Endothelial cell of umbilical vein (primary cell): ENCODE results near the gene PHACTR2. TPM values are rescaled to one million over a fixed set of nuclear protein-coding genes. Genes with fewer than 3 reads are reported as not detected.

ENCODE experiments used
- BruUV-seq: library from RNA; stranded (reverse); fragments of 400-500 nt; replicated peaks from 2 replicates; lab custom pipeline; 2021; lab: Mats Ljungman, UMichigan
- CTCF ChIA-PET: fragments of 300-600, 350-600 bp; sonication (Branson Sonifier 250); formaldehyde crosslinking; loops from one replicate; lab custom pipeline; 2021; ENCODE audit warnings: antibody characterized with exemption, inconsistent platforms; lab: Charles Lee
- POLR2A ChIA-PET: fragments of 300-600, 350-600 bp; sonication (Branson Sonifier 250); formaldehyde crosslinking; loops from one replicate; lab custom pipeline; 2021; ENCODE audit warnings: antibody characterized with exemption, inconsistent platforms; lab: Charles Lee
- DNase-seq: peaks from one replicate; pipeline ENCODE4 v3.0.0-alpha.2; 2011; ENCODE audit warnings: low read depth, low spot score
- FAIRE-seq: peaks from 2 replicates; lab custom pipeline; 2011; peaks lifted over from hg19 to GRCh38; lab: Jason Lieb, UNC
- H2AFZ ChIP-seq: 2 replicates; pipeline ENCODE4 v1.6.0; 2012; ENCODE audit warnings: low read depth, low read length, control low read depth, inconsistent platforms
- H3K27ac ChIP-seq: 2 replicates; pipeline ENCODE4 v1.5.1; 2011; ENCODE audit warnings: low read depth, mild to moderate bottlenecking, control low read depth, low read length, moderate library complexity; ENCODE audit not compliant: insufficient read depth
- H3K27me3 ChIP-seq, 2 experiments: 2 replicates each; pipeline versions ENCODE4 v1.6.0 to v1.6.1; 2011; ENCODE audit warnings: low read length in 2 of 2, mixed read lengths in 1 of 2; ENCODE audit not compliant: control insufficient read depth in 2 of 2, insufficient read depth in 2 of 2
- H3K36me3 ChIP-seq, 2 experiments: 2 replicates in 1 of 2; 3 replicates in 1 of 2; pipeline ENCODE4 v1.5.1; 2011; ENCODE audit warnings: low read length in 2 of 2, mild to moderate bottlenecking in 1 of 2, moderate library complexity in 1 of 2; ENCODE audit not compliant: control insufficient read depth in 2 of 2, insufficient read depth in 2 of 2; ENCODE audit errors: extremely low read depth in 1 of 2
- H3K4me1 ChIP-seq: 3 replicates; pipeline ENCODE4 v1.5.1; 2011; ENCODE audit warnings: mild to moderate bottlenecking, low read length; ENCODE audit not compliant: control insufficient read depth, insufficient read depth; ENCODE audit errors: extremely low read depth
- H3K4me2 ChIP-seq: 2 replicates; pipeline ENCODE4 v1.6.1; 2011; ENCODE audit warnings: low read length, control low read depth, mixed read lengths; ENCODE audit not compliant: insufficient read depth
- H3K4me3 ChIP-seq, 3 experiments: fragments of 200-600 bp in 1 of 3; sonication (generic), shearing (Covaris generic) in 1 of 3; replicated peaks in 1 of 3; 2 replicates each; pipeline ENCODE4 v1.5.1; 2011 to 2016; ENCODE audit warnings: control low read depth in 3 of 3, low read length in 3 of 3, mild to moderate bottlenecking in 2 of 3, inconsistent platforms in 1 of 3, low read depth in 1 of 3, moderate library complexity in 1 of 3; ENCODE audit not compliant: insufficient read depth in 1 of 3
- H3K79me2 ChIP-seq: 2 replicates; pipeline ENCODE4 v1.6.0; 2012; ENCODE audit warnings: low read length, inconsistent platforms; ENCODE audit not compliant: control insufficient read depth, insufficient read depth
- H3K9ac ChIP-seq: replicated peaks from 2 replicates; pipeline ENCODE3; 2011; ENCODE audit warnings: low read length, control low read depth; ENCODE audit not compliant: insufficient read depth; ENCODE audit errors: extremely low read depth
- H3K9me1 ChIP-seq: replicated peaks from 3 replicates; pipeline ENCODE4 v1.6.0; 2011; ENCODE audit warnings: mild to moderate bottlenecking, low read length; ENCODE audit not compliant: control insufficient read depth, insufficient read depth; ENCODE audit errors: extremely low read depth
- H3K9me3 ChIP-seq: replicated peaks from 2 replicates; pipeline ENCODE4 v1.5.1; 2012; ENCODE audit warnings: low read length, inconsistent platforms; ENCODE audit not compliant: control insufficient read depth, insufficient read depth
- H4K20me1 ChIP-seq: replicated peaks from 2 replicates; pipeline ENCODE3; 2011; ENCODE audit warnings: mild to moderate bottlenecking, low read length; ENCODE audit not compliant: control insufficient read depth, insufficient read depth; ENCODE audit errors: extremely low read depth
- EZH2 ChIP-seq: IDR thresholded peaks from 2 replicates; pipeline ENCODE4 v1.6.1; 2012; ENCODE audit warnings: borderline replicate concordance, low read depth, mild to moderate bottlenecking, moderate library complexity, low read length, inconsistent platforms; ENCODE audit not compliant: severe bottlenecking
- FOS ChIP-seq: IDR thresholded peaks from 2 replicates; pipeline ENCODE4 v1.6.1; 2011; ENCODE audit warnings: mild to moderate bottlenecking, low read length, moderate library complexity, borderline replicate concordance; ENCODE audit not compliant: insufficient read depth
- GATA2 ChIP-seq: IDR thresholded peaks from 2 replicates; pipeline ENCODE4 v1.7.0; 2011; ENCODE audit warnings: low read depth, mild to moderate bottlenecking, moderate library complexity, mixed read lengths, low read length; ENCODE audit not compliant: insufficient read length, insufficient read depth
- JUN ChIP-seq: IDR thresholded peaks from 2 replicates; pipeline ENCODE4 v1.6.1; 2011; ENCODE audit warnings: borderline replicate concordance, low read depth; ENCODE audit not compliant: insufficient read length, insufficient read depth
- MYC ChIP-seq: IDR thresholded peaks from one replicate; pipeline ENCODE4 v1.6.1; 2011; ENCODE audit warnings: mild to moderate bottlenecking, low read depth, low read length
- POLR2A ChIP-seq: IDR thresholded peaks from 2 replicates; pipeline ENCODE4 v1.6.1; 2012; ENCODE audit warnings: low read depth, mild to moderate bottlenecking, control low read depth, low read length
- POLR2AphosphoS5 ChIP-seq: IDR thresholded peaks from 2 replicates; pipeline ENCODE4 v1.6.1; 2012; ENCODE audit warnings: low read depth, mild to moderate bottlenecking, control low read depth, low read length, moderate library complexity; ENCODE audit not compliant: insufficient read depth
- dilution Hi-C: fragments of 300-500 bp; cut with MboI; formaldehyde crosslinking; loops from one replicate; pipeline ENCODE4 v1.15.0; 2019; ENCODE audit warnings: low sequenced_read_pairs; ENCODE audit not compliant: extremely low pct_ligation_motif_present
- intact Hi-C: fragments of 100-400 bp; cut with micrococcal nuclease; formaldehyde crosslinking; loops from one replicate; pipeline ENCODE4 v1.10.0; 2022
- polyA plus RNA-seq, 4 experiments: library from polyadenylated mRNA; depleted of rRNA in 3 of 4; stranded (reverse) in 3 of 4; unstranded in 1 of 4; fragments of >200 nt; gene quantifications; 2 replicates each; pipeline versions ENCODE4 v1.2.1 to v1.2.3, GENCODE V29; 2011 to 2012; ENCODE audit warnings: missing spikeins in 1 of 4
- total RNA-seq: library from RNA; stranded (reverse); gene quantifications from 2 replicates; pipeline ENCODE4 v1.2.3, GENCODE V29; 2021
- TF ChIP-seq, protein P1 (sequence below), 2 donors: IDR thresholded peaks; 1 replicate in 1 of 2; 2 replicates in 1 of 2; pipeline ENCODE4 v1.5.1; 2011; ENCODE audit warnings: low read length in 2 of 2, mild to moderate bottlenecking in 2 of 2, moderate library complexity in 2 of 2, control low read depth in 1 of 2, inconsistent platforms in 1 of 2, low read depth in 1 of 2; ENCODE audit not compliant: insufficient read depth in 1 of 2; ENCODE audit errors: extremely low read depth in 1 of 2
- TF ChIP-seq, protein P2 (sequence below): IDR thresholded peaks from 2 replicates; pipeline ENCODE4 v1.6.1; 2011; ENCODE audit not compliant: insufficient read depth, insufficient read length

Gene PHACTR2
- total and polyA plus RNA-seq, 2 donors (not counting 3 experiments of a cell fraction or from before 2014, with no cell fraction given), result 16.3 to 178 TPM

DNA sequence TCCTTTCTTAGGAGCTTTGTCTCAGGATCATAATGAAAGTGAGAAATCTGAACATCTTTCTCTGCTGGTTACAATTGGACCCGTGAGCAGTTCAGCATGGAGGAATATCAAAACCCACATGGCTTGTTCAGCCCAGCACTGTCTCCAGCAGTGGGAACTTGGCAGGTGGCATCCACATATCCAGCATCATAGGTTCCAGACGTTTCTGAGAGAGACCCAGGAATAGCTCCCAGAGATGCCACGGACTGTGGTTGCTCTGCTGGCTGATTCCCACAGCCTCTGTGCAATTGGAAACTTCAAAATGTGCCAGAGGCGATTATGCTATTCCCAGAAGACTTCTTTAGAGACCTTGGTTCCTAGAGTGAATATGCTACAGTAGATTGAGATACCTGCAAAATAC, 76.4 kb downstream of the PHACTR2 start:
- no TSS peak for BruUV-seq
- peak; percentile 37 for FAIRE-seq

More for the DNA sequence above, 76.4 kb downstream of the PHACTR2 start:
- Histone ChIP-seq H3K9ac (no peak overlapping the region), H4K20me1 (no peaks in the 10 kb centered on the region), H3K36me3 (peaks cover 2 to 4% of the 10 kb centered on the region in 2 experiments), H3K27me3 (no peaks in the 10 kb centered on the region), H3K27ac (no peak overlapping the region), H3K9me3 (no peaks in the 10 kb centered on the region), H3K79me2 (peaks cover 2% of the 10 kb centered on the region), H2AFZ (no peak overlapping the region), H3K9me1 (no peaks in the 10 kb centered on the region), H3K4me3 (no peak overlapping the region), H3K4me1 (peaks cover 21% of the 10 kb centered on the region), H3K4me2 (no peak overlapping the region)
- DNase-seq, result no peak
- TF ChIP-seq POLR2A, result no peak
- no peak for TF ChIP-seq JUN
- TF ChIP-seq EZH2, result no peak
- TF ChIP-seq, protein P1, sequence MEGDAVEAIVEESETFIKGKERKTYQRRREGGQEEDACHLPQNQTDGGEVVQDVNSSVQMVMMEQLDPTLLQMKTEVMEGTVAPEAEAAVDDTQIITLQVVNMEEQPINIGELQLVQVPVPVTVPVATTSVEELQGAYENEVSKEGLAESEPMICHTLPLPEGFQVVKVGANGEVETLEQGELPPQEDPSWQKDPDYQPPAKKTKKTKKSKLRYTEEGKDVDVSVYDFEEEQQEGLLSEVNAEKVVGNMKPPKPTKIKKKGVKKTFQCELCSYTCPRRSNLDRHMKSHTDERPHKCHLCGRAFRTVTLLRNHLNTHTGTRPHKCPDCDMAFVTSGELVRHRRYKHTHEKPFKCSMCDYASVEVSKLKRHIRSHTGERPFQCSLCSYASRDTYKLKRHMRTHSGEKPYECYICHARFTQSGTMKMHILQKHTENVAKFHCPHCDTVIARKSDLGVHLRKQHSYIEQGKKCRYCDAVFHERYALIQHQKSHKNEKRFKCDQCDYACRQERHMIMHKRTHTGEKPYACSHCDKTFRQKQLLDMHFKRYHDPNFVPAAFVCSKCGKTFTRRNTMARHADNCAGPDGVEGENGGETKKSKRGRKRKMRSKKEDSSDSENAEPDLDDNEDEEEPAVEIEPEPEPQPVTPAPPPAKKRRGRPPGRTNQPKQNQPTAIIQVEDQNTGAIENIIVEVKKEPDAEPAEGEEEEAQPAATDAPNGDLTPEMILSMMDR (IDR thresholded peaks at IDR 0.05; ENCODE audit: extremely low read depth in 1 of 2, insufficient read depth in 1 of 2, low read depth in 1 of 2, low read length in 2 of 2), result no peak
- TF ChIP-seq, protein P2, sequence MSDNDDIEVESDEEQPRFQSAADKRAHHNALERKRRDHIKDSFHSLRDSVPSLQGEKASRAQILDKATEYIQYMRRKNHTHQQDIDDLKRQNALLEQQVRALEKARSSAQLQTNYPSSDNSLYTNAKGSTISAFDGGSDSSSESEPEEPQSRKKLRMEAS, result no peak
- no peak for TF ChIP-seq POLR2AphosphoS5
- TF ChIP-seq FOS, result no peak
- no peak for TF ChIP-seq MYC
- TF ChIP-seq GATA2, result no peak
- ChIA-PET CTCF (no interaction called here), POLR2A (no interaction called here)
- intact Hi-C loops (loop anchor here (2.0 kb wide), 2 partner anchors 53 to 75 kb away; no protein-coding TSS in a partner anchor), dilution Hi-C loops (no loop called here)
